ENCODE measurements around the gene JAKMIP1.
"Not testable (repeated sequence)": the region's sequence is repeated elsewhere in the genome, so short reads cannot be mapped to it uniquely, and the experiment has no call there.

- not testable (repeated sequence) for TF ChIP-seq POLR2AphosphoS5, CTCF (IDR thresholded peaks at IDR 0.05)
Measured at GRCh38 chr4:5993346-5993745, 207.0 kb downstream of the JAKMIP1 start.
